Measurements from ENCODE around the gene PRM3. TPM values are rescaled to one million over a fixed set of nuclear protein-coding genes. Genes with fewer than 3 reads are reported as not detected.

The PRM3 gene
- total and polyA plus RNA-seq, 2 of the 8 experiments (the other 6 are each of a cell fraction or from before 2014, with no cell fraction given), result not detected

DNA sequence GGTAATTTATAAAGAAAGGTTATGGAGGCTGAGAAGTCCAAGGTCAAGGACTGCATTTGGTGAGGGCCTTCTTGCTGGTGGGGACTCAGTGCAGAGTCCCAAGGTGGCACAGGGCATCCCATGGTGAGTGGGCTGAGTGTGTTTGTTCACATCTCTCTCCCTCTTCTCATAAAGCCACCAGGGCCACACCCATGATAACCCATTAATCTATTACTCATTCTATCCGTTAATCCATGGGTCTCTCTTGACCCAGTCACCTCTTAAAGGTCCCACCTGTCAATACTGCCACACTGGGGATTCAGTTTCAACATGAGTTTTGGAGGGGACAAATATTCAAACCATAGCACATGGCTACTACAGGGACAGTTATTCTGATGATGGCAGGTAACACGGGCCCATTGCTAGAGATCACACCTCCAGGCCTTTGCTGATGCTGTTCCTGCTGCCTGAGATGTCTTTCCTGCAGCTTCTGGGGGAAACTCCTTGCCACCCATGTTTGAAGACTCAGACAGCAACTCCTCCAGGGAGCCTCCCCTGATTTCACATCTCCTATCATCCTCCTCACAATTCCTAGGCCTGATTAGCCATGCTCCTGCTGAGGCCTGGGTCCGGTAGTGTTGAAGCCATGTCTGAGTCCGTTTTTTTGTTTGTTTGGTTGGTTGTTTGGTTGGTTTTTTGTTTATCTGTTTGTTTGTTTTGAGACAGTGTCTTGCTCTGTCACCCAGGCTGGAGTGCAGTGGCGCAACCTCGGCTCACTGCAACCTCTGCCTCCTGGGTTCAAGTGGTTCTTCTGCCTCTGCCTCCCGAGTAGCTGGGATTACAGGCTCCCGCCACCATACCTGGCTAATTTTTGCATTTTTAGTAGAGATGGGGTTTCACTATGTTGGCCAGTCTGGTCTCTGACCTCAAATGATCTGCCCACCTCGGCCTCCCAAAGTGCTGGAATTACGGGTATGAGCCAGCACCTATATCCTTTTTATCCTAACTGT lies 33.5 kb downstream of the PRM3 start:
- Histone ChIP-seq H2AFZ (ENCODE audit: low read length) (no peak overlapping the region), H4K5ac (ENCODE audit: insufficient read length, low read depth, low read length) (no peak overlapping the region), H3K23ac (ENCODE audit: insufficient read length) (no peak overlapping the region), H2BK15ac (ENCODE audit: low read length) (no peak overlapping the region), H3K4ac (replicated peaks; ENCODE audit: insufficient read length, low read depth, low read length) (no peak overlapping the region), H4K20me1 (replicated peaks in 1 of 2; ENCODE audit: control insufficient read depth in 1 of 2, insufficient read depth in 2 of 2, low read length in 2 of 2) (no peaks in the 10 kb centered on the region), H3K23me2 (ENCODE audit: low read depth, low read length) (no peaks in the 10 kb centered on the region; the same call in 1 of the 2 replicates), H2BK120ac (replicated peaks; ENCODE audit: low read depth, low read length) (no peak overlapping the region), H3K4me2 (ENCODE audit: insufficient read depth in 1 of 2, low read depth in 2 of 2, low read length in 2 of 2) (no peak overlapping the region), H3K14ac (ENCODE audit: insufficient read length) (no peak overlapping the region), H3K18ac (ENCODE audit: extremely low read depth, low read length) (no peak overlapping the region), H2BK12ac (ENCODE audit: low read depth, low read length) (no peak overlapping the region), H3K79me1 (ENCODE audit: low read depth, low read length) (no peaks in the 10 kb centered on the region), H3K36me3 (ENCODE audit: control insufficient read depth in 2 of 4, insufficient read depth in 4 of 4, low read length in 3 of 4) (no peaks in the 10 kb centered on the region), H2AK5ac (ENCODE audit: low read depth, low read length) (no peak overlapping the region), H3K4me1 (replicated peaks in 1 of 4; ENCODE audit: control insufficient read depth in 3 of 4, insufficient read depth in 4 of 4, low read length in 3 of 4) (peaks cover 0 to 6% (median 3%) of the 10 kb centered on the region in 4 experiments; a peak in 2 of 7 replicates), H3K4me3 (ENCODE audit: extremely low read depth in 1 of 4, insufficient read depth in 2 of 4, low read depth in 3 of 4, low read length in 4 of 4) (no peak overlapping the region), H2BK5ac (ENCODE audit: low read depth, low read length) (no peak overlapping the region), H3K27me3 (replicated peaks in 1 of 4; ENCODE audit: control insufficient read depth in 3 of 4, extremely low read depth in 1 of 4, insufficient read depth in 3 of 4, low read length in 3 of 4) (no peaks in the 10 kb centered on the region), H3K56ac (replicated peaks; ENCODE audit: insufficient read length, low read depth, low read length) (no peak overlapping the region), H4K8ac (ENCODE audit: extremely low read depth, insufficient read depth, low read length) (no peak overlapping the region), H2BK20ac (ENCODE audit: low read length) (no peak overlapping the region), H3K9ac (replicated peaks in 1 of 4; ENCODE audit: extremely low read depth in 1 of 4, low read depth in 3 of 4, low read length in 3 of 4) (no peak overlapping the region), H3K27ac (ENCODE audit: low read depth, low read length) (no peak overlapping the region), H4K91ac (replicated peaks; ENCODE audit: insufficient read length, low read length) (no peak overlapping the region), H3K9me3 (ENCODE audit: insufficient read depth in 2 of 2, low read depth in 1 of 2, low read length in 1 of 2) (0 out of 4 replicates have a peak, but pooled peaks cover 0 to 3% of the 10 kb centered on the region in 2 experiments), H3K79me2 (ENCODE audit: control insufficient read depth in 1 of 2, insufficient read depth in 2 of 2, low read length in 2 of 2) (no peaks in the 10 kb centered on the region)
- ChIA-PET CTCF (ENCODE audit: partially characterized antibody) (interaction anchor here (0.6 to 1.6 kb wide), 4 partner anchors 11 to 196 kb away, joined by 3 to 5 read pairs (median 4); no protein-coding TSS in a partner anchor), POLR2A (ENCODE audit: partially characterized antibody) (interaction anchor here (1.2 to 3.5 kb wide), 3 partner anchors 10 to 15 kb away, joined by 6 to 21 read pairs (median 10); no protein-coding TSS in a partner anchor)
- DNase-seq (ENCODE audit: low read depth in 1 of 2, low spot score in 2 of 2), result no peak
- WGBS, 2 experiments (ENCODE audit: extremely low coverage in 1 of 2, insufficient coverage in 1 of 2, insufficient read length in 1 of 2, insufficient replicate concordance in 2 of 2, low coverage in 1 of 2, low lambda C conversion rate in 2 of 2, missing lambda C conversion rate in 1 of 2), result 79% methylated on average over 10 of the region's 10 CpGs; no CpG with 5 or more reads in 1 of the 2 experiments
- no peak for FAIRE-seq
- TF ChIP-seq HDAC2 (IDR thresholded peaks at IDR 0.05; ENCODE audit: borderline replicate concordance in 1 of 2, low read depth in 2 of 2, low read length in 2 of 2), result no peak
- no peak for TF ChIP-seq CEBPB (IDR thresholded peaks at IDR 0.05; ENCODE audit: low read depth, low read length)
- no peak for TF ChIP-seq RNF2 (IDR thresholded peaks at IDR 0.05; ENCODE audit: borderline replicate concordance, low read depth, low read length, missing control alignments, poor library complexity, severe bottlenecking)
- no peak for TF ChIP-seq POU5F1 (IDR thresholded peaks at IDR 0.05; ENCODE audit: low read depth, low read length)
- no peak for TF ChIP-seq TCF12 (IDR thresholded peaks at IDR 0.05; ENCODE audit: low read depth, low read length)
- TF ChIP-seq SIN3A (conservative IDR thresholded peaks at IDR 0.05 in 1 of 2, IDR thresholded peaks at IDR 0.05 in 1 of 2; ENCODE audit: low read depth in 1 of 2, low read length in 2 of 2), result no peak
- TF ChIP-seq MAFK (IDR thresholded peaks at IDR 0.05; ENCODE audit: low read depth, low read length), result no peak
- TF ChIP-seq BRCA1 (IDR thresholded peaks at IDR 0.05; ENCODE audit: low read depth, low read length), result no peak
- TF ChIP-seq CBX8 (IDR thresholded peaks at IDR 0.05; ENCODE audit: borderline replicate concordance, low read depth, low read length), result no peak
- no peak for TF ChIP-seq BACH1 (IDR thresholded peaks at IDR 0.05; ENCODE audit: low read length)
